Osteocyte (in vitro differentiated cells): ENCODE results near the gene SLC20A1. TPM values are rescaled to one million over a fixed set of nuclear protein-coding genes. Genes with fewer than 3 reads are reported as not detected.
"Not testable (repeated sequence)": the region's sequence is repeated elsewhere in the genome, so short reads cannot be mapped to it uniquely, and the experiment has no call there.

Source experiments
- DNase-seq: peaks from one replicate; pipeline ENCODE4 v3.0.0; 2021; ENCODE audit warnings: mixed read lengths; ENCODE audit not compliant: unreplicated experiment; ENCODE audit errors: extremely low spot score
- H3K27ac Mint-ChIP-seq: one replicate; pipeline ENCODE4 v1.8.0; 2021; ENCODE audit warnings: mild to moderate bottlenecking, mixed read lengths; ENCODE audit not compliant: unreplicated experiment
- H3K27me3 Mint-ChIP-seq: one replicate; pipeline ENCODE4 v1.8.0; 2021; ENCODE audit warnings: mixed read lengths; ENCODE audit not compliant: unreplicated experiment
- H3K36me3 Mint-ChIP-seq: one replicate; pipeline ENCODE4 v1.8.0; 2021; ENCODE audit warnings: mixed read lengths; ENCODE audit not compliant: unreplicated experiment
- H3K4me1 Mint-ChIP-seq: one replicate; pipeline ENCODE4 v1.8.0; 2021; ENCODE audit warnings: mixed read lengths; ENCODE audit not compliant: unreplicated experiment
- H3K4me3 Mint-ChIP-seq: one replicate; pipeline ENCODE4 v1.8.0; 2021; ENCODE audit warnings: mild to moderate bottlenecking, moderate library complexity, mixed read lengths; ENCODE audit not compliant: unreplicated experiment
- H3K9me3 Mint-ChIP-seq: one replicate; pipeline ENCODE4 v1.8.0; 2021; ENCODE audit warnings: mixed read lengths; ENCODE audit not compliant: unreplicated experiment
- total RNA-seq: library from RNA; stranded (reverse); gene quantifications from 2 replicates; pipeline ENCODE4 v1.2.1, GENCODE V29; 2021
- TF ChIP-seq, protein P1 (sequence below): fragments of 200-600 bp; sonication (generic); IDR thresholded peaks from 2 replicates; pipeline ENCODE4 v1.5.0; 2021; ENCODE audit warnings: antibody characterized with exemption, mild to moderate bottlenecking, moderate library complexity

Gene SLC20A1
- total RNA-seq, 1 donor from 2014 or later: 80.4 TPM

- DNase-seq: peak; percentile 32
- Mint-ChIP-seq H3K4me1 (no peaks in the 10 kb centered on the region), H3K36me3 (no peaks in the 10 kb centered on the region), H3K27ac (no peak overlapping the region), H3K27me3 (peaks cover 25% of the 10 kb centered on the region), H3K4me3 (no peak overlapping the region), H3K9me3 (no peaks in the 10 kb centered on the region)
- TF ChIP-seq, protein P1, sequence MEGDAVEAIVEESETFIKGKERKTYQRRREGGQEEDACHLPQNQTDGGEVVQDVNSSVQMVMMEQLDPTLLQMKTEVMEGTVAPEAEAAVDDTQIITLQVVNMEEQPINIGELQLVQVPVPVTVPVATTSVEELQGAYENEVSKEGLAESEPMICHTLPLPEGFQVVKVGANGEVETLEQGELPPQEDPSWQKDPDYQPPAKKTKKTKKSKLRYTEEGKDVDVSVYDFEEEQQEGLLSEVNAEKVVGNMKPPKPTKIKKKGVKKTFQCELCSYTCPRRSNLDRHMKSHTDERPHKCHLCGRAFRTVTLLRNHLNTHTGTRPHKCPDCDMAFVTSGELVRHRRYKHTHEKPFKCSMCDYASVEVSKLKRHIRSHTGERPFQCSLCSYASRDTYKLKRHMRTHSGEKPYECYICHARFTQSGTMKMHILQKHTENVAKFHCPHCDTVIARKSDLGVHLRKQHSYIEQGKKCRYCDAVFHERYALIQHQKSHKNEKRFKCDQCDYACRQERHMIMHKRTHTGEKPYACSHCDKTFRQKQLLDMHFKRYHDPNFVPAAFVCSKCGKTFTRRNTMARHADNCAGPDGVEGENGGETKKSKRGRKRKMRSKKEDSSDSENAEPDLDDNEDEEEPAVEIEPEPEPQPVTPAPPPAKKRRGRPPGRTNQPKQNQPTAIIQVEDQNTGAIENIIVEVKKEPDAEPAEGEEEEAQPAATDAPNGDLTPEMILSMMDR: no peak
These were observed 55.3 kb downstream of the SLC20A1 start for GRCh38 chr2:112701052-112701451.

DNA sequence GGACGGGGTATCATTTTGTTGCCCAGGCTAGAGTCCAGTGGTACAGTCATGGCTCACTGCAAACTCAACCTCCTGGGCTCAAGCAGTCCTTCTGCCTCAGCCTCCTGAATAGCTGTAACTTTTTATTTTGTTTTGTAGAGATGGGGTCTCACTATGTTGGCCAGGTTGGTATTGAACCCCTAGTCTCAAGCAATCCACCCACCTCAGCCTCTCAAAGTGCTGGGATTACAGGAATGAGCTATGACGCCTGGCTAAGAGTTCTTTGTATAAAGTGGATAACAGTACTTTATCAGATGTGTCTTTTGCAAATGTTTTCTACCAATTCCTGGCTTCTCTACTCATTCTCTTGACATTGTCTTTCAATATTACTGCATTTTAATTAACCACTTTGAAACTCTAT lies 57.9 kb downstream of the SLC20A1 start:
- Mint-ChIP-seq H3K4me1 (no peaks in the 10 kb centered on the region), H3K27me3 (peaks cover 44% of the 10 kb centered on the region), H3K4me3 (no peak overlapping the region), H3K9me3 (no peaks in the 10 kb centered on the region), H3K27ac (no peak overlapping the region), H3K36me3 (no peaks in the 10 kb centered on the region)
- peak; percentile 21 for DNase-seq
- TF ChIP-seq, protein P1: no peak

- Mint-ChIP-seq H3K27me3 (peaks cover 42% of the 10 kb centered on the region), H3K4me1 (no peaks in the 10 kb centered on the region), H3K9me3 (no peaks in the 10 kb centered on the region)
These were observed 59.8 kb downstream of the SLC20A1 start for GRCh38 chr2:112705575-112705974.

DNA sequence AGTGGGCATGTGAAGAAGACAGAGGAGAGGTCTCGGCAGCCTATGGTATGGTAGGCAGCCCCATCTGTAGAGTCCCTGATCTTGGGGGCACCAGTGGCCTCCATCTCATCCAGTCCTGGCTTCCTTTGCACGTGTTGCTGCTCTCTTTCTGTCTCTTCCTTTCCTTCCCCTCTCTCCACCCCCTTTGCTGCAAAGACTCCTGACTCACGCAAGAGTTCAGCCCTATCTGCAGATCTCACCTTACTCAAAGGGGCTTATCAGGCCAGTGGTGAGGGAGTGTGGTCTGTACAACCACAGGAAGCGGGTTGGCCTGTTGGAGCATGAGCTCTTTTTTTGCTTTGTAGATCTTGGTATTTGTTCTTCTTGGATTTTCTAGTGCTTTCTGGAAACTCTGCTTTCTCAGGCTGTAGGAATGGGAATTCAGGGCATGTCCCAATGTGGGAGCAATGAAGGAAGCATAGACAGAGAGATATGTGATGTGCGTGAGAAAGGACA lies 60.5 kb downstream of the SLC20A1 start:
- Mint-ChIP-seq H3K4me1 (no peaks in the 10 kb centered on the region), H3K27ac (no peak overlapping the region), H3K36me3 (no peaks in the 10 kb centered on the region), H3K27me3 (peaks cover 39% of the 10 kb centered on the region), H3K4me3 (no peak overlapping the region), H3K9me3 (no peaks in the 10 kb centered on the region)
- DNase-seq: peak; percentile 40
- TF ChIP-seq, protein P1: no peak

More at GRCh38 chr2:112705575-112705974, 59.8 kb downstream of the SLC20A1 start:
- TF ChIP-seq, protein P1: no peak
- no peak overlapping the region for H3K27ac Mint-ChIP-seq
- no peak overlapping the region for H3K4me3 Mint-ChIP-seq
- no peak for DNase-seq
- no peaks in the 10 kb centered on the region for H3K36me3 Mint-ChIP-seq

DNA sequence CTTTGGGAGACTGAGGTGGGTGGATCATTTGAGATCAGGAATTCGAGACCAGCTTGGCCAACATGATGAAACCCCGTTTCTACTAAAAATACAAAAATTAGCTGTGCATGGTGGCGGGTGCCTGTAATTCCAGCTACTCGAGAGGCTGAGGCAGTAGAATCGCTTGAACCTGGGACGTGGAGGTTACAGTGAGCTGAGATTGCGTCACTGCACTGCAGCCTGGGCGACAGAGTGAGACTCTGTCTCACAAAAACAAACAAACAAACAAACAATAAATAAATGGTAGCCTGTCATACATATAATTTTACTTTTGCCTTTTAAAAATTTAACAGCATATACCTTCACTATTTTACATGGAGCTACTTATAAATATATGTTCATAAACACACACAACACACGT lies 61.2 kb downstream of the SLC20A1 start:
- not testable (repeated sequence) for H3K27ac Mint-ChIP-seq, H3K4me1 Mint-ChIP-seq, H3K4me3 Mint-ChIP-seq, H3K36me3 Mint-ChIP-seq, H3K9me3 Mint-ChIP-seq
- DNase-seq: peak; percentile 34
- H3K27me3 Mint-ChIP-seq: peaks cover 39% of the 10 kb centered on the region

DNA sequence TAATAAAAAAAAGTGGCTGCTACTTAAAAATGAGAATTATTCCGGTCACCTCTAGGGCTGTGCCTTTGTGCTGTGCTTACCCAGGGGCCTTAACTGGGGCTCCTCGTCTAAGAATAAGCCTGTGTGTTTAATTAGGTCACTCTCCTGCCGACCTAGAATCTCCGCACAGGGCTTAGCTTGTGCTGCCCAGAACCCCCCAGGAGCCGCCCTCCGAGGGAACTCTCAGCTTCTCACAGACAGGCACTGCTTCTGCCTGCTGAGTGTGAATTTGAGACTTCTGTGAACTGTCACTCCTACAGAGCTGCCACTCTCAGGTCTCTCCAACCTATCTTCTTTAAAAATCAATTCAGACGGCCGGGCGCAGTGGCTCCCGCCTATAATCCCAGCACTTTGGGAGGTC lies 63.2 kb downstream of the SLC20A1 start:
- H3K27ac Mint-ChIP-seq: no peak overlapping the region
- no peaks in the 10 kb centered on the region for H3K36me3 Mint-ChIP-seq
- TF ChIP-seq, protein P1: no peak
- DNase-seq: peak; percentile 60
- no peaks in the 10 kb centered on the region for H3K9me3 Mint-ChIP-seq
- H3K4me1 Mint-ChIP-seq: peaks cover 4% of the 10 kb centered on the region
- H3K27me3 Mint-ChIP-seq: peaks cover 35% of the 10 kb centered on the region
- no peak overlapping the region for H3K4me3 Mint-ChIP-seq
